Activated CD4-positive, alpha-beta T cell treated with anti-CD3 and anti-CD28 coated beads, Interleukin-2, amount 50 U/mL, for 4 hours (primary cell): ENCODE data around the gene CEP290.

Experiments
- DNase-seq, 2 experiments: peaks; one replicate each; pipeline ENCODE4 v3.0.0-alpha.2; 2020

Gene CEP290, protein sequence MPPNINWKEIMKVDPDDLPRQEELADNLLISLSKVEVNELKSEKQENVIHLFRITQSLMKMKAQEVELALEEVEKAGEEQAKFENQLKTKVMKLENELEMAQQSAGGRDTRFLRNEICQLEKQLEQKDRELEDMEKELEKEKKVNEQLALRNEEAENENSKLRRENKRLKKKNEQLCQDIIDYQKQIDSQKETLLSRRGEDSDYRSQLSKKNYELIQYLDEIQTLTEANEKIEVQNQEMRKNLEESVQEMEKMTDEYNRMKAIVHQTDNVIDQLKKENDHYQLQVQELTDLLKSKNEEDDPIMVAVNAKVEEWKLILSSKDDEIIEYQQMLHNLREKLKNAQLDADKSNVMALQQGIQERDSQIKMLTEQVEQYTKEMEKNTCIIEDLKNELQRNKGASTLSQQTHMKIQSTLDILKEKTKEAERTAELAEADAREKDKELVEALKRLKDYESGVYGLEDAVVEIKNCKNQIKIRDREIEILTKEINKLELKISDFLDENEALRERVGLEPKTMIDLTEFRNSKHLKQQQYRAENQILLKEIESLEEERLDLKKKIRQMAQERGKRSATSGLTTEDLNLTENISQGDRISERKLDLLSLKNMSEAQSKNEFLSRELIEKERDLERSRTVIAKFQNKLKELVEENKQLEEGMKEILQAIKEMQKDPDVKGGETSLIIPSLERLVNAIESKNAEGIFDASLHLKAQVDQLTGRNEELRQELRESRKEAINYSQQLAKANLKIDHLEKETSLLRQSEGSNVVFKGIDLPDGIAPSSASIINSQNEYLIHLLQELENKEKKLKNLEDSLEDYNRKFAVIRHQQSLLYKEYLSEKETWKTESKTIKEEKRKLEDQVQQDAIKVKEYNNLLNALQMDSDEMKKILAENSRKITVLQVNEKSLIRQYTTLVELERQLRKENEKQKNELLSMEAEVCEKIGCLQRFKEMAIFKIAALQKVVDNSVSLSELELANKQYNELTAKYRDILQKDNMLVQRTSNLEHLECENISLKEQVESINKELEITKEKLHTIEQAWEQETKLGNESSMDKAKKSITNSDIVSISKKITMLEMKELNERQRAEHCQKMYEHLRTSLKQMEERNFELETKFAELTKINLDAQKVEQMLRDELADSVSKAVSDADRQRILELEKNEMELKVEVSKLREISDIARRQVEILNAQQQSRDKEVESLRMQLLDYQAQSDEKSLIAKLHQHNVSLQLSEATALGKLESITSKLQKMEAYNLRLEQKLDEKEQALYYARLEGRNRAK (N-terminal part only)

DNA sequence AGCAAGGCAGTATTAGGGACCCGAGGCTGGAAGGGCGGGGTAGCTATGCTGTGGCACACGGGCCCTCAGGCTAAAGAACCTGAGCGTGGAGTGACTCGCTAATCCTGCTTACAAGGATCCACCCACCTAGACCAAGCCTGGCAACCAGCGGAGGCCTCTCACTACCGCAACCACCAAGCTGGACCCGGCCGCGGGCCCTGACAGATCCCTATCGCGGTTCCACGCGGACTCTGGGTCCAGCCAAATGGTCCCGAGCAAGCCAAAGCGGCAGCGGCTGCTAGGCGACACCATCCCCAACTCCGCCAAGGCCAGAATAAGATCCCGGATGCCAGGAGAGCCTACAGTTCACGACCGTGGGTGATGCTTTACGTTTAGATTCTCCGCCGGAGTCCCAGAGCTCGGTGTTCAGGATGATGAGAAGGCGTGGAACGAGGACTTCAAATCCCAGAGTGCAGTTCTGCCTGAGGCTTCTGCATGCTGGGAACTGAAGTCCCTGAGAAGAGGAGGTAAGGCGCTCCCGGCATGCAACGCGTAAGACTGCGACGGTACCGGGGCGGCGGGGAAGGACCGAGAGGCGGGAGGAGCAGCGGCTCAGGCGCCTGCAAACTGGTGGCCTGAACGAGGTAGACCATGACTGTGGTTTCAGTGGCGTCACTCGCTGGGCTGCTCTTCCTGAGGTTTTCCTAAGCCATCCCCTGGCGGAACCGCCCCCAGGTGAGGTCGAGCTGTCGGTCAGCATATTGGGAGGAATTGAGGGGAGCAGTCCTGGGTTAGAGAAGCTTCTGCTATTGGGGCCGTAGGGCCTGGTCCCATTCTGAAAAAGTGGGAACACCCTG, at the start of gene CEP290, which contains the start of gene TMTC3:
TSS of gene CEP290 (minus strand) at position 315 of the 836 bp plus-strand sequence. CDS start 781 bp downstream, outside the sequence.
TSS of gene TMTC3 (plus strand) at position 534 of the 836 bp plus-strand sequence. CDS start 6,009 bp downstream, outside the sequence.
- DNase-seq, result peak; percentile 89

DNA sequence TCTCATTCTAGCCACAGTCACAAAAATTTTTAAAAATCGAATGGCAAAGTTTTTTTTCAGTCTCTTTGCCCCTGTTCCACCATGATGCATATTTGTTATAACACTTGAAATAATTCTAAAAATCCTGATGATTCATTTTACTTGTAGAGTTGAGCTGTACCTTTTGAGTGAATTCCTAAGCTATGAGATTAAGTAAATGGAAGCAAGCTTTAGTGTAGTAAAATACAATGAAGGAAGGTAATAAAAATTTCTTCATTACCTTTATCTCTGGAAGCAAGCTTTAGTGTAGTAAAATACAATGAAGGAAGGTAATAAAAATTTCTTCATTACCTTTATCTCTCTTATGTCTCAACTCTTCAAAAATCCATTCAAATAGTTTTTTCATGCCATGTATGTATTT, 46.3 kb upstream of the CEP290 start:
- no peak for DNase-seq

DNA sequence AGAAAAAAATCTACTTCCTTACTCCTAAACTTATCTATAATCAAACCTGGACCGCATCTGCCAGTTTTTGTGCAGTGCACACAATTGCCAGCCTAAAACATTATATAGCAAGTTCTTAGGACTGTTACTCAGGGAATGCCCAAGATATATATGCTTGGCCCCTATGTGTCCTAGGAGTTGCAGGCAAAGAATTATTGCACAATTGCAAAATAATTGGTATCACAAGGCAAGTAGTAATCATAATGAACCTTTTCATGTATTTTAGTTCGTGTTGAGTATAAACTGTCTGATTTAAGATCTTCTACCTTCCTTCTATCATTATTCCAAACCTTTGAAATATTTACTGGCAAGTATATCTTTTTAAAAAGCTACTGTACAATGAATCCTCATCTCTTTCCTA, 45.7 kb upstream of the CEP290 start:
- no peak for DNase-seq

DNA sequence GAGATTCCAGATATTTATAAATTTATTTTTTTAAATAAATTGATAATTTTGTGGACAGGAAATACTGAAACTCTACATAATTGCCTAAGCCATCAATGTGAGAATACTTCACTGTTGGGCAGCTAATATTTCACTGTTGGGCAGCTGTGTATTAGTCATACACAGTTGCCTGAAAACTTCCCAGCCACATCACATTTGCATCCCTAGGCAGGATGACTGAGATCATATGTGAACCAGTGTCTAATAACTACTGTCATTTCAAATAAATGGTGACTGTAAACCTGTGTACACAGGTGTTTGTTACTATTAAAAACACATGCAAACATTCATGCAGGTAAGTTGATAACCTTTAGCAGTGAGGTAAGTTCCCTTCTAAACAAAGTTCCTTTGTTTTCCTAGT, 44.1 kb upstream of the CEP290 start:
- DNase-seq, result no peak

DNA sequence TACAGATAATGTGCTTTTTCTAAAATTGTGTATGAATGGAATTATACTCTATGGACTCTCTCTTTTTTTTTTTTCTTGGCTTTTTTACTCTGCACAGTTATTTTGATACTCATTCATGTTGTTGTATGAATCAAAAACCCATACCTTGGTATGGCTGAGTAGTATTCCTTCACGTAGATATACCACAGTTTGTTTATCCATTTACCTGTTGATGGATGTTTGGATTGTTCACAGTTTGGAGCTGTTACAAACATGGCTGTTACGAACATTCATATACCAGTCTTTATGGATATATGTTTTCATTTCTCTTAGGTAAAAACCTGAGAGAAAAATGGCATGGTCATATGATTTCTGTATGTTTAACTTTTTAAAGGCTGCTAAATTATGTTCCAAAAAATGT, 43.4 kb upstream of the CEP290 start:
- no peak for DNase-seq

DNA sequence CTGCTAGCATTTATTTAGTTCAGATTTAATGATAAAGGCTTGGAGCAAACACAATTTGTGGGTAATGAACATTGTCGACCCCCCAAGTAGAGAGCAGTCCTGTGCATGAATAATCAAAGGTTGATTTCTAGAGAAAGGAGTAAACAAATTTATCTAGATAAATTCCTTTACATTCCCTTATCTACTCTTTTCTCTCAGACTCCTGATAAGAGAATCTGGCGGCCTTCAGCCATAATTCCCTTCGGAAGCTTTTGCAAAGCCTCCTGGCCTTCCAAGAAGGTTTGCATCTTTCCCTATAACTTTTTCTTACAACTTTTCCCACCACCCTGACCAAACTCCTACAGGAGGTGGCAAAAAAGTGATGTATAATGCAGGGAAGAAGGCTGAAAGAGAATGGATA, 42.3 kb upstream of the CEP290 start:
- DNase-seq, result no peak

DNA sequence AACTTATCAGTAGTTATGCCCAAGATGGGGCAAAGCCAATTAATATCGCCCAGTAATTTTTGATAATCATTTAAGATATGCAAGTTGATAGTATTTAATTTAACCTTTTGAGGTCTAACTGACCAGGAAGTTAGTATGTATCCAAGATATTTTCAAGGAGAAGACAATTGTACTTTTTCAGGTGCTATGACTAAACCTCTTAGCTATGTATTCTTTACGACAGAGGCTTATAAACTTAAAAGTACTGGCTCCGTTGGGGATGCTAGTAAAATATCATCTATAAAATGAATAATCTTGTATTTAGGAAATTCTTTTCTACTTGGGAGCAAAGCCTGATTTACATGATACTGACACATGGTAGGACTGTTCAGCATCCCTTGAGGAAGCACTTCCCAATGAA, 40.5 kb upstream of the CEP290 start:
- no peak for DNase-seq

DNA sequence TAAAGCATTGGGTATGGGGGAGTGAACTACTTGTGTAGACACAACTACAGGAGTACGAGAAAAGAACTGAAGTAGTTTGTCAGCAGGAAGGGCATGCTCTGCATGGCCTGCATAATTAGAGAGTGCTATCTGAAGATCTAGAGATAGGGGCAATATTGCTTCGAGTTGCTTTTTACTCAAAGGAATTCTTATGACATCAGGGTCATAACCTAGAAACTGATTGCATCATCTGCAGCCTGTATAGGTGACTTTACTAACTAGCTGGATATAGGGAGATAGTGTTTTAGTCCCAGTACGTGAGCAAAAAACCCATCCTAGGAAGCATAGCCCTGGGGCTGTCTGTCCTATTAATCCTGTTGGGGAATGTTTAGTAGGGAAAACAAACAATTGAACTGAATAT, 40.0 kb upstream of the CEP290 start:
- DNase-seq, result no peak

DNA sequence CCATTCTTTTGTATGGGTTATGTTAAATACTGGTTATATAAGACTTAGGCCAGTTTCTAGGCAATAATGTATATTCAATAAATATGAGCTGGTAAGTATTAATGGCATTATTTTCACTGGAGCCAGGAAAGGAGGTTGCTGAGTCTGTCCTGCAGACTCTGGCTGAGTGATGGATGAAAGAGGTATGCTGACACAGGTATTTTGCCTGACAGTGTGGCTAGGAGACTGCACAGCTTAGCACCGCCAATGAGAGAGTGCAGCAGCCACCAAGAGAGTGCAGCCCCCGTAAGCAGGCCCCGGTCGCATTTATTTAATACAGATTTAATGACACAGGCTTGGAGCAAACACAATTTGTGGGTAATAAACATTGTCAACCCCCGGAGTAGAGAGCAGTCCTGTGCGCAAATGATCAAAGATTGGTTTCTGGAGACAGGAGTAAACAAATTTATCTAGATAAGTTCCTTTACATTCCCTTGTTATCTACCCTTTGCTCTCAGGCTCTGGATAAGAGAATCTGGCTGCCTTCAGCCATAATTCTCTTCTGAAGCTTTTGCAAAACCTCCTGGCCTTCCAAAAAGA, 37.6 kb upstream of the CEP290 start:
- no peak for DNase-seq

DNA sequence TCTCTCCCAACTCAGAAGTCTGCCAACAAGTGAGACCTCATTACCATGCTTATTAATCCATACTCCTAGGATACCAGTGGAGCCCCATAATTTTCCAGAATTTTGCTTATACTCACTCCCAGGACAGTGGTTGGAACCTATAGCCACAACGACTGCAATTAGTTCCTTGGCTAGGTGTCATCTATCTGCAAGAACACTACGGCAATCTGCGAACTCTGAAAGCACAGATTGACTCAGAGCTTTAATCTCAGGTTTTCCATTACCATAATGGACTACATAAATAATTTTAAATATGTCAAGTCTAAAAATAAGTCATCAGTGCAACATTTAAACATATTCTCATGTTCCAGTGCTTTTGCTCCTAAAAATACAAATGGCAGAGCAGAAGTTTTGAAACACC, 33.7 kb upstream of the CEP290 start:
- no peak for DNase-seq

DNA sequence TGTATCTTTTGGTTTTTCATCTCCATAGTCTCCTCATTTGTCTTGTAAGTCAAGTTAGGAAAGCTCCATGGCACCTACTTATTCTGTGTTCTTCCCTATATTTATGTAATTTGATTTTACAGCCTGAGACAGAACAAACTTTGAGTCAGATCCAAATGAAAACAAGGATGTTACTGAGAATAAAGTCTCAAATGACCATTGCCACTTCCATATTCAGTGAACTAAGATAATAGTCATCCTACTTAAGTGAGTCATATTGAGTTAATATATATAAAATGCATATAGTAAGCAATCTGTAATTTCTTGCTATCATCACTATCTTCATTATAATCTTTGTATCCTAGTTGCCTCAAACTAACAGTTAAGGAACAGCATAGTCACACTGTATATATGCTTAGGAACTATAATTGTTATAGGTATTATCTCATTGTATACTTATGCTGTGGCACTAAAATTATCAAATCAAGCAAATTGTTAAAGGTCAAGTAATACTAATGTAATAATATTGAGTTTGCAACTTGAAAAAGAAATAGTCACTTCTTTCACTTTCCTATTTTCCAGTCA, 31.0 kb upstream of the CEP290 start:
- DNase-seq, result no peak

DNA sequence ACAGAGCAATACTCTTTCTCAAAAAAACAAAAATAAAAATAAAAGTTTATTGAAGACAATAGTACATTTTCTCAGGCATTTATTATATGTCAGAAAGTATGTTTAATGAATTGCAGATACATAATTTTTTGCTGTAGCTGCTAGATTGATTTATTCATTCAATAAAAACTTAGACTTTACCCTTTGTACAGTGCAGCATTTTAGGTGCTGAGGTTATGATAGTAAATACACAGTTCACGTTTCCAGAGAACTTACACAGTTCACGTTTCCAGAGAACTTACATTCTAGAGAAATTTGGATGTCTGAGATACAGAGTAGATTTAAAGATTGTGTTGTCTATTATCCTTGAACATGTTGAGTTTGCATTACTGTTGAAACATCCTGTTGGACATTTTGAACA, 25.5 kb upstream of the CEP290 start:
- DNase-seq, result no peak

DNA sequence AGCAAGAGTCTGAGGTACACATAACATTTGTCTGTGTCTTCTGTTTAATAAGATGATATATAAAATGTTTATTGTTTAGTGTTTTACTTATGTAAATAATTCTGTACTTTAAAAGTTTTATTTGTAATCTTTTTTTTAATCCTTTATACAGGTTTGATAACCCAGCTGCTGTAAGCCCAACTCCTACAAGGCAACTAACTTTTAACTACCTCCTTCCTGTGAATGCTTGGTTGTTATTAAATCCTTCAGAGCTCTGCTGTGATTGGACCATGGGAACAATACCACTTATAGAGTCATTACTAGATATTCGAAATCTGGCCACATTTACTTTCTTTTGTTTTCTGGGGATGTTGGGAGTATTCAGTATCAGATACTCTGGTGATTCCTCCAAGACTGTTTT, 24.3 kb upstream of the CEP290 start:
- DNase-seq, result no peak

DNA sequence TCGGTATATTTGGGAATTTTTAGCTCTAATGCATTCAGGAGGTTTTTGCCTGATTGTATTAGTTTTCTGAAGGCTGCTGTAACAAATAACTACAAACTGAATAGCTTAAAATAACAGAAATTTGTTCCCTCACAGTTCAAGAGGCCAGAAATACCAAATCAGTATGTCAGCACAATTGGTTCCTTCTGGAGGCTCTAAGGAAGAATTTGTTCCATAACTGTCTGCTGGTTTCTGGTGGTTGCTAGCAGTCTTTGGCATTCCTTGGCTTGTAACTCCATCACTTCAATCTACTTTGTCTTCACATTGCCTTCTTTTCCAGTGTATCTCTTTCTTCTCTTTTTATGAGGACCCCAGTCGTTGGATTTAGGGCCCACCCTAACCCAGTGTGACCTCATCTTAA, 21.5 kb upstream of the CEP290 start:
- DNase-seq, result no peak

DNA sequence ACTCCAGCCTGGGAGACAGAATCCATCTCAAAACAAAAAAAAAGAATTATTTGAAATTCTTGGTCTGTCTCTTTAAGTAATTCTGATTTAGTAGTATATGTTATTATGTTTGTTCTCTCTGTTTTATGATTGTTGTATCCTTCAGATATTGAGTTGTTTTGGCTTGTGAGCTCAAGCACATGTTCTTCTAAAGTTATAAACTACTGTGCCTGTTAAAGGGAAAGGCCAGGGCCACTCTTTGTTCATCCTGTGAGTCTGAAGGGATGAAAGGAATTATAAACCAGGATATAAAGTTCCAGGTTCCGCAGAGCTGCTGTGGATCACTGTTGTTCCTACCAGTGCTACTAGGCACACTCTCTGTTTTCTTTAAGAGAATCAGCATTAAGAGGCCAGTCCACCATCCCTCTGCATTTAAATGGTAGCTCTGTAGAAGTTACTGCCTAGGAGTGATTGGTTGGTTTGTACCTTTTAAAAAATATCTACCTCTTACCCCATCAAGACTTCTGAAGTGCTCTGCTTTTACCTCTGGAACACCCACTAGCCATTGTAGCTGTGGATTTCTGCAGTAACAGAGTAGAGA, 14.3 kb upstream of the CEP290 start:
- no peak for DNase-seq

DNA sequence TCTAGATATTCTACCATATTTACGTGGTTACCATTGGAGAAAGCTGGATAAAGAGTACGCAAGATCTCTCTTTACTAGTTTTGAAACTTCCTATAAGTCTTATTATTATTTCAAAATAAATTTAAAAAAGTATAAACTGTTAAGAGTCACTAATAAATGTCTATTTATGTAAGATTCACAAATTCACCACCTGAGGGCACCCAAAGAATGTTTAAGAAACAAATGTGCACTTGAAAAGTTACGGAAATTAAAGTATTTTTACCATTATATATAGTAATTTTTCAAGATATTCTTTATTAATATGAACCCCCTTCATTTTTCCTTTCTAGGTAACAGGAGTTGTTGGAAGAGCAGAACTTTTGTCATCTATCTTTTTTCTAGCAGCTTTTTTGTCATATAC, 12.1 kb upstream of the CEP290 start:
- DNase-seq, result no peak

DNA sequence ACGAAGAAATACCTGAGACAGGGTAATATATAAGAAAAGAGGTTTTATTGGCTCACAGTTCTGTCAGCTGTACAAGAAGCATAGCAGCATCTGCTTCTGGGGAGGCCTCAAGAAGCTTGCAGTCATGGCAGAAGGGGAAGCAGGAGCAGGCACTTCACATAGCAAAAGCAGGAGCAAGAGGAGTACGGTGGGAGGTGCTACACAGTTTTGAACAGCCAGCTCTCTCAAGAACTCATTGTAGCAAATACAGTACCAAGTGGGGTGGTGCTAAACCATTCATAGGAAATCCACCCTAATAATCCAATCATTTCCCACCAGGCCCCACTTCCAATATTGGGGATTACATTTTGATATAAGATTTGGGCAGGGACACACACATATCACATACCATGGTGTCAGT, 8.2 kb upstream of the CEP290 start:
- no peak for DNase-seq

DNA sequence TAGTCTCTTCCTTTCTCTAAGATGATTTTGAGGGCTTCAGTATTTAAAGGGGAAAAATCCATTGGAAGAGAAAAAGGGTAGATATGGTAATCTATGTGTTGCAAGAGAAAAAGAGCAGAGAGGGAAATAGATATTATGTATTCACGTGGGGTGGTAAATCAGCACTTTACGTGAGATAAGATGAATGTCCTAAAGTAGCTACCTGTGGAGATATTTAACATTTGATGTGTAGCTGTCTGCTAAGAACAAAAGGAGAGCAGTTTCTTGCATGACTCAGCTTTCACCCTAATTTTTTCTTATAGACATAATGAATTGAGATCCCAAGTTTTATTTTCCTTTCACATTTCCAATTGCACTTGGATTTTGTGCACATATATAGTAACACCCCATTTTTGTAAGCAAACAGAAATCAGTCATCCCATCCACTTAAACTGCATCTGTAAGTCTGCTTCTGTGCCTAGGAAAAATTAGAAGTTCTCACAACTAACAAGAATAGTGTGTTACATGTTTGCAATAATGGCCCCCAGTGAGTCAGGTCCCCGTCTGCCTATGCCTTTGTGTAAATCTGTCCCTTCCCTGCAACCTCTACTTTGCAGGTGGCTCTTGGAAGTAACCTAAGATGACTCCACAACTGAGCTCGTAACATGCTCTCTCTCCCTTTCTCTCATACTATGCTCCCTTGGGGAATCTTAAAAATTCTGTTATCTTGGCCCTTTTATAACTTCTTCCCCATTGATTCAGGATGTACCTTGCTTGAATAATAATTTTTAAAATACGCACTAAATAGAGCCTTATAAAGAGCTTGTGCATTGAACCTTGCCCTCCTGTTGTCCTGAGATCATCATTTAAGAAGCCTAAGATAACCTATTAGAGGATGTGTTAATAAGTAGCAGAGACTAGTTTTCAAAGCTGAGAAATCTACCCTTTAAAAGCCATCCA, 3.9 kb upstream of the CEP290 start:
- no peak for DNase-seq

DNA sequence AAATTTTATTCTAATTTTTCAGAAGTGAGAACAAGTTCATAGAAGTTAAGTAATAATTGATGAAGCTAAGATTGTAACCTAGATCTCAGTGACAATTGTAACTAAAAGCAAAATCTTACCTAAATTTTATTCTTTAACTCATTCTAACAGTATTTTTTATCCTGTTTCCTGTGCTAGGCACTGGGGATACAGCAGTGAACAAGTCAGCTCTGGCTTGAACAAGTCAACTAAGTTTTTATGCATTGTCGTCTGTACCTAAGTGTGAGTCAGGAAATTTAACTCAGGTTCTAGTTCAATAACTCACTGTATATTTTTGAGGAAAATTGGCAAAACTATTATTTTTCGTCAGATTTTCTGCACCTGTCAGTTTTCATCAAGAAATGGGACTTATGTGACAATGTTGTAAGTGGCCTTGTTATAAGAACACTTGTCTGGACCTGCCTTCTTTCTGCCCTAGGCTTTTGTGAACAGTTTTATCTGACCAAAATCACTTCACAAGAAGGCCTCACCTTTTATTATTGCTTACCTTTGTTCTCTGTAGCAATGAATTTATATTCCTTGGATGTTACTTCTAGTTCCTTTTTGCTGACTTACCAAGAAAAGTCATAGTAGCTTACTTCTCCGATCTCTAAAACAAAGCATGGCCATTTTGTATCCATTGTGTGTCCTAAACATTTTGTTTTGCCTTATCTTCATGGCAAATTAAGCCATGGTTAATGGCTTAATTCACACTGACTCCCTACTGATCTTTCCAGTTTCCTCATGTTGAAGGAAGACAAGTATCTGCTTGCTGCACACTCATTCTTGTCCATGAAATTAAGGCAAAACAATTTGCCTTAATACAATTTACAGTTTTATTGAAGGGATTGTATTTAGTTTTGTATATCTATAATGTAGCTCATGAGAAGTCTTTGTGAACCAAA, 2.9 kb upstream of the CEP290 start:
- DNase-seq, result no peak
